NCI-H345 (cell line): ENCODE data around the gene ERC1.
A peak's percentile ranks its signal among the peaks of the same experiment; 100 is the strongest.
"Not testable (repeated sequence)": the region's sequence is repeated elsewhere in the genome, so short reads cannot be mapped to it uniquely, and the experiment has no call there.

ENCODE experiments used
- DNase-seq: peaks from one replicate; lab custom pipeline; 2025; lab: John Stamatoyannopoulos, UW

ERC1 gene

GRCh38 chr12:1220127-1221092 is 229.4 kb downstream of the ERC1 start:
- DNase-seq: peak; percentile 75

GRCh38 chr12:1222858-1223639 is 232.0 kb downstream of the ERC1 start:
- no peak for DNase-seq

GRCh38 chr12:1226951-1227350 is 235.9 kb downstream of the ERC1 start:
- no peak for DNase-seq

GRCh38 chr12:1234073-1234472 is 243.1 kb downstream of the ERC1 start:
- DNase-seq: no peak

- DNase-seq: no peak
Measured at GRCh38 chr12:1246637-1247036, 255.6 kb downstream of the ERC1 start.

GRCh38 chr12:1250641-1251040 is 259.6 kb downstream of the ERC1 start:
- no peak for DNase-seq

- DNase-seq: no peak
Measured at GRCh38 chr12:1252758-1253157, 261.7 kb downstream of the ERC1 start.

GRCh38 chr12:1255125-1255524 is 264.1 kb downstream of the ERC1 start:
- DNase-seq: not testable (repeated sequence)

- DNase-seq: not testable (repeated sequence)
Measured at GRCh38 chr12:1255854-1256253, 264.8 kb downstream of the ERC1 start.

- DNase-seq: no peak
Measured at GRCh38 chr12:1256285-1256684, 265.3 kb downstream of the ERC1 start.

GRCh38 chr12:1256991-1257390 is 266.0 kb downstream of the ERC1 start:
- no peak for DNase-seq

GRCh38 chr12:1262011-1262410 is 271.0 kb downstream of the ERC1 start:
- DNase-seq: no peak

GRCh38 chr12:1267243-1267642 is 276.2 kb downstream of the ERC1 start:
- DNase-seq: no peak

- no peak for DNase-seq
Measured at GRCh38 chr12:1272142-1272541, 281.1 kb downstream of the ERC1 start.

- DNase-seq: no peak
Measured at GRCh38 chr12:1273051-1273450, 282.0 kb downstream of the ERC1 start.

GRCh38 chr12:1277905-1278304 is 286.9 kb downstream of the ERC1 start:
- DNase-seq: peak; percentile 5

GRCh38 chr12:1279050-1279449 is 288.0 kb downstream of the ERC1 start:
- DNase-seq: no peak

- no peak for DNase-seq
Measured at GRCh38 chr12:1280059-1280458, 289.0 kb downstream of the ERC1 start.

- no peak for DNase-seq
Measured at GRCh38 chr12:1281683-1282366, 290.8 kb downstream of the ERC1 start.

- DNase-seq: no peak
Measured at GRCh38 chr12:1282670-1283315, 291.8 kb downstream of the ERC1 start.

GRCh38 chr12:1283316-1283715 is 292.3 kb downstream of the ERC1 start:
- DNase-seq: no peak

- DNase-seq: no peak
Measured at GRCh38 chr12:1284611-1285010, 293.6 kb downstream of the ERC1 start.
